ENCODE results near the gene GALNT18.

The GALNT18 gene

GRCh38 chr11:11600288-11600687 is 21.5 kb downstream of the GALNT18 start:
- in situ Hi-C loops (cut with HindIII; ENCODE audit: low sequenced_read_pairs), result no loop called here
- H3K4me3 ChIP-seq (ENCODE audit: low read depth, low read length), result no peak overlapping the region
- no peak for TF ChIP-seq CTCF (IDR thresholded peaks at IDR 0.05; ENCODE audit: low read depth, low read length, missing control alignments)
- DNase-seq (ENCODE audit: low read depth), result no peak

- in situ Hi-C loops (cut with HindIII; ENCODE audit: low sequenced_read_pairs), result no loop called here
- no peak for TF ChIP-seq CTCF (IDR thresholded peaks at IDR 0.05; ENCODE audit: low read depth, low read length, missing control alignments)
- H3K4me3 ChIP-seq (ENCODE audit: low read depth, low read length), result no peak overlapping the region
- DNase-seq (ENCODE audit: low read depth), result no peak
Measured at GRCh38 chr11:11598243-11598642, 23.6 kb downstream of the GALNT18 start.

- DNase-seq (ENCODE audit: low read depth), result no peak
- no peak for TF ChIP-seq CTCF (IDR thresholded peaks at IDR 0.05; ENCODE audit: low read depth, low read length, missing control alignments)
- no peak overlapping the region for H3K4me3 ChIP-seq (ENCODE audit: low read depth, low read length)
- in situ Hi-C loops (cut with HindIII; ENCODE audit: low sequenced_read_pairs), result loop anchor here (5.0 kb wide), 1 partner anchor 48 kb away; no protein-coding TSS in a partner anchor
Measured at GRCh38 chr11:11594162-11594561, 27.6 kb downstream of the GALNT18 start.

GRCh38 chr11:11592146-11592684 is 29.6 kb downstream of the GALNT18 start:
- in situ Hi-C loops (cut with HindIII; ENCODE audit: low sequenced_read_pairs), result loop anchor here (5.0 kb wide), 1 partner anchor 50 kb away; no protein-coding TSS in a partner anchor
- no peak for DNase-seq (ENCODE audit: low read depth)
- no peak overlapping the region for H3K4me3 ChIP-seq (ENCODE audit: low read depth, low read length)
- TF ChIP-seq CTCF (IDR thresholded peaks at IDR 0.05; ENCODE audit: low read depth, low read length, missing control alignments), result no peak

GRCh38 chr11:11589437-11589836 is 32.4 kb downstream of the GALNT18 start:
- no peak overlapping the region for H3K4me3 ChIP-seq (ENCODE audit: low read depth, low read length)
- no peak for DNase-seq (ENCODE audit: low read depth)
- TF ChIP-seq CTCF (IDR thresholded peaks at IDR 0.05; ENCODE audit: low read depth, low read length, missing control alignments), result no peak
- in situ Hi-C loops (cut with HindIII; ENCODE audit: low sequenced_read_pairs), result no loop called here

- TF ChIP-seq CTCF (IDR thresholded peaks at IDR 0.05; ENCODE audit: low read depth, low read length, missing control alignments), result no peak
- DNase-seq (ENCODE audit: low read depth), result no peak
- H3K4me3 ChIP-seq (ENCODE audit: low read depth, low read length), result no peak overlapping the region
- in situ Hi-C loops (cut with HindIII; ENCODE audit: low sequenced_read_pairs), result no loop called here
Measured at GRCh38 chr11:11588891-11589290, 32.9 kb downstream of the GALNT18 start.

Measured in astrocyte of the cerebellum (primary cell).